T47D (cell line): ENCODE data around the gene OR5P2.
"Not testable (repeated sequence)": the region's sequence is repeated elsewhere in the genome, so short reads cannot be mapped to it uniquely, and the experiment has no call there.

Source experiments
- DNase-seq, 2 experiments: peaks; one replicate each; pipeline versions ENCODE4 v3.0.0 to v3.0.0-alpha.2; 2011 to 2012; ENCODE audit warnings: low read depth in 1 of 2, low spot score in 1 of 2
- JUND ChIP-seq: IDR thresholded peaks from 2 replicates; pipeline ENCODE4 v1.6.1; 2012; ENCODE audit warnings: low read depth
- in situ Hi-C: cut with HindIII; loops from 2 replicates; pipeline ENCODE4 v1.10.0; 2016; ENCODE audit warnings: low sequenced_read_pairs, low pct_unique_long_range_greater_than_20kb

OR5P2 gene, protein sequence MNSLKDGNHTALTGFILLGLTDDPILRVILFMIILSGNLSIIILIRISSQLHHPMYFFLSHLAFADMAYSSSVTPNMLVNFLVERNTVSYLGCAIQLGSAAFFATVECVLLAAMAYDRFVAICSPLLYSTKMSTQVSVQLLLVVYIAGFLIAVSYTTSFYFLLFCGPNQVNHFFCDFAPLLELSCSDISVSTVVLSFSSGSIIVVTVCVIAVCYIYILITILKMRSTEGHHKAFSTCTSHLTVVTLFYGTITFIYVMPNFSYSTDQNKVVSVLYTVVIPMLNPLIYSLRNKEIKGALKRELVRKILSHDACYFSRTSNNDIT

DNA sequence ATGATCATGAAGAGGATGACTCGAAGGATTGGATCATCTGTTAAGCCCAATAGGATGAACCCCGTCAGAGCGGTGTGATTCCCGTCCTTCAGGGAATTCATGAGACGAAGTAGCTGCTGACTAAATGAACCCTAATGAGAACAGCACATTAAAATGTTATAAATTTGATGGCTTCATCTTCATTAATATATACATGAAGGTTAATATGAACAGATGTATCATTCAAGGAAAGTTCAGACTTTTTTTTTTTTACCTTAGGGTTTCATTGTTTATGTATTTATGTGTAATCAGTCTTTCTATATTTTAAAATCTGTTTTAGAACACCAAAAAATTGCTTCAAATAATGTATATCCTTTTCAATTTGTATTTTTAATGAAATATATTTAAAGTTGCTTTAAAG is at the start of gene OR5P2:
Gene OR5P2, minus strand, starts transcription at position 101 of the 400 bp plus-strand sequence. Its CDS starts 0 bp downstream, at position 101.
- in situ Hi-C loops: no loop called here
- DNase-seq: no peak
- TF ChIP-seq JUND: no peak

- TF ChIP-seq JUND: no peak
- in situ Hi-C loops: no loop called here
These were observed 49.3 kb upstream of the OR5P2 start for GRCh38 chr11:7846003-7846402.

GRCh38 chr11:7844986-7845385 is 48.2 kb upstream of the OR5P2 start:
- DNase-seq: no peak
- in situ Hi-C loops: no loop called here
- no peak for TF ChIP-seq JUND

More at GRCh38 chr11:7846003-7846402, 49.3 kb upstream of the OR5P2 start:
- no peak for DNase-seq

DNA sequence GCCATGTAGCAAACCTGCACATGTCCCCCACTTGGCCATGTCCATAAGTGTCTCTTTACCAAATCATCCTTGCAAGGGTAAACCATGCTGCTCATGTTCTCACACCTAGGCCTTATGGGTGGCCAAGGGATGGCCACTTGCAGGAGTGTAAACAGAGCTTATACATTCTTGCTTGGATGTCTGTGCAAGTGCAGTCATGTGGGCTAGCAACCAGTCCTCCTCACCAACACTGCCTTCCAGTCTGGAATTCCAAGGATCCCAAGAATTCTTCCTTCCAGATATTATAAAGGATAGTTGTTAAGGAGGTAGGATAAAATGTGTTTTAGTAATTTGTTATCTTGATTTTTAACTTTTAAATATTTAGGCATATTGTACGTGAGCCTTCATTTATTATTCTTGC is 47.8 kb upstream of the OR5P2 start:
- no peak for TF ChIP-seq JUND
- peak in 1 of 2 experiments; percentile 53 for DNase-seq
- in situ Hi-C loops: no loop called here

- in situ Hi-C loops: no loop called here
- TF ChIP-seq JUND: no peak
These were observed 43.8 kb upstream of the OR5P2 start for GRCh38 chr11:7840578-7840977.

GRCh38 chr11:7833527-7833926 is 36.8 kb upstream of the OR5P2 start:
- in situ Hi-C loops: no loop called here
- no peak for DNase-seq
- no peak for TF ChIP-seq JUND

More at GRCh38 chr11:7840578-7840977, 43.8 kb upstream of the OR5P2 start:
- no peak for DNase-seq

- no peak for DNase-seq
- in situ Hi-C loops: no loop called here
- no peak for TF ChIP-seq JUND
These were observed 34.0 kb upstream of the OR5P2 start, which contains the start of gene OR5P3 for GRCh38 chr11:7830740-7831139. OR5P3 (minus strand) TSS chr11:7830840.

DNA sequence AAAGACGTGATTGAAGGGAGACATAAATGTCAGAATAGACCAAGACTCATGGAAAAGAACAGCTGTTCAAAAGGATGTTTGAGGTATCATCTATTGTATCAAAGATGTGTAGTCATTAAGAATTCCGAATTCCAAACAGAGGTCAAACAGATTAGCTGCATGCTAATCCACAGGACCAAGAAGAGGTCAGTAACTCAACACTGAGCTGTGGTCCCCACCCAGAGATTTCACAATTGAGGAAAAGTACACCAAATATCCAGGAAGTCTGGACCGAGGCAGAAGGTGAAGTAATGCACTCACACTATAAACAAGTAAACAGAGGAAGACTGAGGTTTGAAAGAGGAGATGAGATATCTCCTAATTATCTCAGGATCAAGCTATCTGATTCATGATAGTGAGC is 29.6 kb upstream of the OR5P2 start:
- in situ Hi-C loops: no loop called here
- TF ChIP-seq JUND: no peak
- no peak for DNase-seq

DNA sequence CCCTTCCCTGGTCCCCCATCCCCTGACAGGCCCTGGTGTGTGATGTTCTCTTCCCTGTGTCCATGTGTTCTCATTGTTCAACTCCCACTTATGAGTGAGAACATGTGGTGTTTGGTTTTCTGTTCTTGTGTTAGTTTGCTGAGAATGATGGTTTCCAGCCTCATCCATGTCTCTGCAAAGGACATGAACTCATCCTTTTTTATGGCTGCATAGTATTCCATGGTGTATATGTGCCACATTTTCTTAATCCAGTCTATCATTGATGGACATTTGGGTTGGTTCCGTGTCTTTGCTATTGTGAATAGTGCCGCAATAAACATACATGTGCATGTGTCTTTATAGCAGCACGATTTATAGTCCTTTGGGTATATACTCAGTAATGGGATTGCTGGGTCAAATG is 23.7 kb upstream of the OR5P2 start:
- DNase-seq, in situ Hi-C loops: not testable (repeated sequence)

- DNase-seq, in situ Hi-C loops: not testable (repeated sequence)
These were observed 18.2 kb upstream of the OR5P2 start for GRCh38 chr11:7814897-7815296.

DNA sequence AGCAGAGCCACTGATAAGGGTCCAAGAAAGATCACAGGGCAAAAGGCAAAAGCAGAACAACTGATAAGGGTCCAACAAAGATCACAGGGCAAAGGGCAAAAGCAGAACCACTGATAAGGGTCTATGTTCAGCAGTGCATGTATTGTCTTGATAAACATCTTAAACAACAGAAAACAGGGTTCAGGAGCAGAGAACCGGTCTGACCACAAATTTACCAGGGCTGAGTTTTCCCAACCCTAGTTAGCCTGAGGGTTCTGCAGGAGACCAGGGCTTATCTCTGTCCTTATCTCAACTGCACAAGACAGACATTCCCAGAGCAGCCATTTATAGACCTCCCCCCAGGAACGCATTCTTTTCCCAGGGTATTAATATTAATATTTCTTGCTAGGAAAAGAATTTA is 13.6 kb upstream of the OR5P2 start:
- DNase-seq, in situ Hi-C loops: not testable (repeated sequence)

DNA sequence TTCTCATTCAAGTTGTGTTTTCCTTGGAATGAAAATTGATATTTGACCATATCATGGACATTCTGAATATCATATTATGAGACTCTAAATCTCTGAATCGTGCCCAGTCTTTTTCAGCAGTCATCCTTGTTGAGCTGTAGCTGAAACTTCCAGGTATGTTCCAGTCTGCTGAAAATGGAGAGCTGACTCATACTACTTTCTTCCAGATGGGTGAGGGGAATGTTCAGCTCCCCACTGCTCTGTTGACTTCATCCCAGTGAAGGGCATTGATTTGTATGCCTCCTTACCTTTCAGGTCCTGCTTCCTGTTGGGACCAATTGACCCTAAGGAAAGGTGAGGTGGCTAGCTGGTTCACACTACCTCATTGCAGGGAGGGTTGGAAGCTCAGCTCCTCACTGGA is 3.5 kb downstream of the OR5P2 start:
- in situ Hi-C loops: no loop called here
- DNase-seq: no peak
- no peak for TF ChIP-seq JUND

DNA sequence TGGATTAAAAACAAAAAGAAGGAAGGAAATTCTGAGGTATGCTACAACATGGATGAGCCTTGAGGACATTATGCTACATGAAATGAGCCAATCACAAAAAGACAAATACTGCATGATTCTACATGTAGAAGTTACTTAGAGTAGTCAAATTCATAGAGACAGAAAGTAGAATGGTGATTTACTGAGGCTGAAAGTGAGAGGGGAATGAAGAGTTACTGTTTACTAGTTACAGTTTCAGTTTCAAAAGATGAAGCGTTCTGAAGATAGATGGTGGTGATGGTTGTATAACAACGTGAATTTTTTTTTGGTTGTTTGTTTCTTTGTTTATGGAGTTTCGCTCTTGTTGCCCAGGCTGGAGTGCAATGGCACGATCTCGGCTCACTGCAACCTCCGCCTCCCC is 9.5 kb downstream of the OR5P2 start:
- DNase-seq: no peak
- no peak for TF ChIP-seq JUND
- in situ Hi-C loops: no loop called here

- in situ Hi-C loops: no loop called here
- DNase-seq: peak in 1 of 2 experiments; percentile 35
- no peak for TF ChIP-seq JUND
These were observed 21.1 kb downstream of the OR5P2 start for GRCh38 chr11:7775689-7776088.

GRCh38 chr11:7764301-7764700 is 32.4 kb downstream of the OR5P2 start:
- DNase-seq, in situ Hi-C loops: not testable (repeated sequence)
